ENCODE data around the gene LYRM4.

The LYRM4 gene

GRCh38 chr6:5241252-5241651 is 19.5 kb downstream of the LYRM4 start:
- no peak for DNase-seq

- no peak for DNase-seq
These were observed 22.4 kb downstream of the LYRM4 start for GRCh38 chr6:5238336-5238735.

- DNase-seq = no peak
These were observed 22.9 kb downstream of the LYRM4 start for GRCh38 chr6:5237805-5238204.

GRCh38 chr6:5235830-5236229 is 24.9 kb downstream of the LYRM4 start:
- no peak for DNase-seq

GRCh38 chr6:5234874-5235273 is 25.9 kb downstream of the LYRM4 start:
- no peak for DNase-seq

- DNase-seq = no peak
These were observed 29.5 kb downstream of the LYRM4 start for GRCh38 chr6:5231289-5231688.

- DNase-seq = no peak
These were observed 30.7 kb downstream of the LYRM4 start for GRCh38 chr6:5230081-5230480.

GRCh38 chr6:5229356-5229755 is 31.4 kb downstream of the LYRM4 start:
- DNase-seq = no peak

- DNase-seq = no peak
These were observed 37.4 kb downstream of the LYRM4 start for GRCh38 chr6:5223309-5223708.

- no peak for DNase-seq
These were observed 40.3 kb downstream of the LYRM4 start for GRCh38 chr6:5220443-5220842.

- no peak for DNase-seq
These were observed 41.6 kb downstream of the LYRM4 start for GRCh38 chr6:5219011-5219691.

GRCh38 chr6:5217356-5217755 is 43.4 kb downstream of the LYRM4 start:
- DNase-seq = no peak

GRCh38 chr6:5215799-5216198 is 45.0 kb downstream of the LYRM4 start:
- DNase-seq = no peak

GRCh38 chr6:5215159-5215558 is 45.6 kb downstream of the LYRM4 start:
- no peak for DNase-seq

- no peak for DNase-seq
These were observed 46.1 kb downstream of the LYRM4 start for GRCh38 chr6:5214570-5215052.

GRCh38 chr6:5213836-5214235 is 46.9 kb downstream of the LYRM4 start:
- no peak for DNase-seq

GRCh38 chr6:5211492-5211891 is 49.3 kb downstream of the LYRM4 start:
- no peak for DNase-seq

- DNase-seq = no peak
These were observed 52.2 kb downstream of the LYRM4 start for GRCh38 chr6:5208471-5208971.

GRCh38 chr6:5208057-5208456 is 52.7 kb downstream of the LYRM4 start:
- no peak for DNase-seq

GRCh38 chr6:5206920-5207561 is 53.7 kb downstream of the LYRM4 start:
- no peak for DNase-seq

- no peak for DNase-seq
These were observed 54.6 kb downstream of the LYRM4 start for GRCh38 chr6:5205877-5206850.

- no peak for DNase-seq
These were observed 55.7 kb downstream of the LYRM4 start for GRCh38 chr6:5205035-5205507.

- DNase-seq = no peak
These were observed 56.4 kb downstream of the LYRM4 start for GRCh38 chr6:5204376-5204775.

Data from activated CD4-positive, CD25-positive, alpha-beta regulatory T cell (primary cell).